Retinal pigment epithelial cell (primary cell): Measurements from ENCODE around the gene CACNA1B.
"Not testable (repeated sequence)": the region's sequence is repeated elsewhere in the genome, so short reads cannot be mapped to it uniquely, and the experiment has no call there.

ENCODE experiments used
- DNase-seq: peaks from one replicate; pipeline ENCODE4 v3.0.0-alpha.2; 2010; ENCODE audit warnings: low read depth
- H3K4me3 ChIP-seq: 2 replicates; pipeline ENCODE4 v1.5.1; 2011; ENCODE audit warnings: mild to moderate bottlenecking, low read length, control low read depth, moderate library complexity
- TF ChIP-seq, protein P1 (sequence below): conservative IDR thresholded peaks from 2 replicates; pipeline ENCODE4 v1.5.1; 2011; ENCODE audit warnings: low read depth, low read length, control low read depth, inconsistent platforms

Gene CACNA1B

DNA sequence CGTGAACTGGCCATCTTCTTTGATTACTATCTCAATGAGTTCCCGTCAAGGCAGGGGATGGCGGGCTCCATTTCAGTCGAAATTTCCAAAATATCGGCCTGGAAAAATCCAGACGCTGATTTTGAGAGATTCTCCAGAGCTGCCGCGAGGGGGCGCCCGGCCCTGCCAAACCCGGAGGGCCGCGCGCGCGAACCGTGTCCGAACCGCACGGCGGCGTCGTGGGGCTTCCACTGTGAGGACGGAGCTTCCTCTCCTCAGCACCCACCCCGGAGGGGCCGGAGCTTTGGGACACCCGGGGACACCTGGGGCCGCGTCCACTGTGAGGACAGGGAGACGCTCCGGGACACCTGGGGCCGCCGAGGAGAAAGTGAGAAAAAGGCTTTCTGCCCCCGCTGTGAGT lies 270.0 kb downstream of the CACNA1B start:
- H3K4me3 ChIP-seq, DNase-seq: not testable (repeated sequence)
- TF ChIP-seq, protein P1, sequence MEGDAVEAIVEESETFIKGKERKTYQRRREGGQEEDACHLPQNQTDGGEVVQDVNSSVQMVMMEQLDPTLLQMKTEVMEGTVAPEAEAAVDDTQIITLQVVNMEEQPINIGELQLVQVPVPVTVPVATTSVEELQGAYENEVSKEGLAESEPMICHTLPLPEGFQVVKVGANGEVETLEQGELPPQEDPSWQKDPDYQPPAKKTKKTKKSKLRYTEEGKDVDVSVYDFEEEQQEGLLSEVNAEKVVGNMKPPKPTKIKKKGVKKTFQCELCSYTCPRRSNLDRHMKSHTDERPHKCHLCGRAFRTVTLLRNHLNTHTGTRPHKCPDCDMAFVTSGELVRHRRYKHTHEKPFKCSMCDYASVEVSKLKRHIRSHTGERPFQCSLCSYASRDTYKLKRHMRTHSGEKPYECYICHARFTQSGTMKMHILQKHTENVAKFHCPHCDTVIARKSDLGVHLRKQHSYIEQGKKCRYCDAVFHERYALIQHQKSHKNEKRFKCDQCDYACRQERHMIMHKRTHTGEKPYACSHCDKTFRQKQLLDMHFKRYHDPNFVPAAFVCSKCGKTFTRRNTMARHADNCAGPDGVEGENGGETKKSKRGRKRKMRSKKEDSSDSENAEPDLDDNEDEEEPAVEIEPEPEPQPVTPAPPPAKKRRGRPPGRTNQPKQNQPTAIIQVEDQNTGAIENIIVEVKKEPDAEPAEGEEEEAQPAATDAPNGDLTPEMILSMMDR, result peak; percentile 11

DNA sequence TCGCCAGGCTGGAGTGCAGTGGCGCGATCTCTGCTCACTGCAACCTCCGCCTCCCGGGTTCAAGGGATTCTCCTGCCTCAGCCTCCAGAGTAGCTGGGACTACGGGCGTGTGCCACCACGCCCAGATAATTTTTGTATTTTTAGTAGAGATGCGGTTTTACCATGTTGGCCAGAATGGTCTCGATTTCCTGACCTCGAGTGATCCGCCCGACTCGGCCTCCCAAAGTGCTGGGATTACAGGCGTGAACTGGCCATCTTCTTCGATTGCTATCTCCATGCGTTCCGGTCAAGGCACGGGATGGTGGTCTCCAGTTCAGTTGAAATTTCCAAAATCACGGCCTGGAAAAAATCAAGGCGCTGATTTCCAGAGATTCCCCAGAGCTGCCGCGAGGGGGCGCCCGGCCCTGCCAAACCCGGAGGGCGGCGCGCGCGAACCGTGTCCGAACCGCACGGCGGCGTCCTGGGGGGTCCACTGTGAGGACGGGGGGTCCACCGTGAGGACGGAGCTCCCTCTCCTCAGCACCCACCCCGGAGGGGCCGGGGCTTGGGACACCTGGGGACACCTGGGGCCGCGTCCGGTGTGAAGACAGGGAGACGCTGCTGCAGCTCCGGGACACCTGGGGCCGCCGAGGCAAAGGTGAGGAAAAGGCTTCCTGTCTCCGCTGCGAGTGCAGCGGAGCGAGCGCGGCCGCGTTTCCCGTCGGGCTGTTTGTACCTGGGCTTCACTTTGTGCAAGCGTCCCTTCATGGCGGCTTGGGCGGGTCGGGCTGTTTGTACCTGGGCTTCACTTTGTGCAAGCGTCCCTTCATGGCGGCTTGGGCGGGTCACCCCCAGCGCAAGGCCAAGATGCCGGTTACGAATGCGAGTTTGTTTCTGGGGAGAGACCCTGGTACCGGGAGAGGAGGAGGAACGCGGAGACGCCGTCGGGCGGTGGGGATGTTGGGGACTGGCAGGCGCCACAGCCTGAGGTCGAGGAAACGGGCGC lies 272.4 kb downstream of the CACNA1B start:
- peak overlapping the region; percentile 31 for H3K4me3 ChIP-seq
- TF ChIP-seq, protein P1, result peak; percentile 23
- DNase-seq, result not testable (repeated sequence)

GRCh38 chr9:138155788-138156187 lies 278.2 kb downstream of the CACNA1B start:
- not testable (repeated sequence) for DNase-seq, H3K4me3 ChIP-seq

- not testable (repeated sequence) for H3K4me3 ChIP-seq, DNase-seq
Measured at GRCh38 chr9:138166793-138167192, 289.2 kb downstream of the CACNA1B start.
